Measurements from ENCODE around the gene GAS2L3. TPM values are rescaled to one million over a fixed set of nuclear protein-coding genes. Genes with fewer than 3 reads are reported as not detected.

The GAS2L3 gene
- total and polyA plus RNA-seq, 2 experiments from 2014 or later, result 6.1 to 9.8 TPM

GRCh38 chr12:100671396-100672074 lies 98.1 kb downstream of the GAS2L3 start:
- no peak overlapping the region for H3K27ac ChIP-seq
- H3K9me2 ChIP-seq (ENCODE audit: insufficient read depth), result no peaks in the 10 kb centered on the region
- no peaks in the 10 kb centered on the region; the same call in none of the 2 replicates for H3K27me3 ChIP-seq (replicated peaks; ENCODE audit: insufficient read depth)
- TF ChIP-seq EZH2phosphoT487 (IDR thresholded peaks at IDR 0.05; ENCODE audit: insufficient read depth, low read depth), result no peak
- TF ChIP-seq EZH2 (IDR thresholded peaks at IDR 0.05; ENCODE audit: insufficient read depth, poor library complexity, severe bottlenecking), result no peak
- H3K4me2 ChIP-seq (ENCODE audit: unreplicated experiment), result no peak overlapping the region
- H4K20me1 ChIP-seq (ENCODE audit: insufficient read depth), result no peaks in the 10 kb centered on the region
- H3K9ac ChIP-seq, result no peak overlapping the region
- in situ Hi-C loops (cut with MboI), result loop anchor here (10.0 kb wide), 1 partner anchor 63 kb away; no protein-coding TSS in a partner anchor
- DNase-seq, result no peak
- 63 to 66% methylated on average over 7 of the region's 7 CpGs for WGBS, 2 experiments (ENCODE audit: low coverage in 1 of 2, low lambda C conversion rate in 2 of 2, missing lambda C conversion rate in 2 of 2)
- H2AFZ ChIP-seq, result no peak overlapping the region
- H3K79me2 ChIP-seq (ENCODE audit: insufficient read depth), result no peaks in the 10 kb centered on the region
- no peaks in the 10 kb centered on the region for H3F3A ChIP-seq (ENCODE audit: insufficient read depth)
- H3K36me3 ChIP-seq (ENCODE audit: low read depth), result no peaks in the 10 kb centered on the region
- no peaks in the 10 kb centered on the region for H3K9me3 ChIP-seq (ENCODE audit: low read depth)
- H3K4me1 ChIP-seq (ENCODE audit: insufficient read depth), result 0 out of 2 replicates have a peak, but pooled peaks cover 5% of the 10 kb centered on the region
- H3K4me3 ChIP-seq, result no peak overlapping the region

GRCh38 chr12:100672075-100672592 lies 98.7 kb downstream of the GAS2L3 start:
- H3K4me1 ChIP-seq (ENCODE audit: insufficient read depth), result 0 out of 2 replicates have a peak, but pooled peaks cover 5% of the 10 kb centered on the region
- no peaks in the 10 kb centered on the region; the same call in none of the 2 replicates for H3K27me3 ChIP-seq (replicated peaks; ENCODE audit: insufficient read depth)
- no peak overlapping the region for H3K4me2 ChIP-seq (ENCODE audit: unreplicated experiment)
- no peak for TF ChIP-seq EZH2phosphoT487 (IDR thresholded peaks at IDR 0.05; ENCODE audit: insufficient read depth, low read depth)
- TF ChIP-seq EZH2 (IDR thresholded peaks at IDR 0.05; ENCODE audit: insufficient read depth, poor library complexity, severe bottlenecking), result no peak
- no peak overlapping the region for H2AFZ ChIP-seq
- H3K79me2 ChIP-seq (ENCODE audit: insufficient read depth), result no peaks in the 10 kb centered on the region
- no peaks in the 10 kb centered on the region for H3K9me2 ChIP-seq (ENCODE audit: insufficient read depth)
- WGBS, 2 experiments (ENCODE audit: low coverage in 1 of 2, low lambda C conversion rate in 2 of 2, missing lambda C conversion rate in 2 of 2), result 54 to 71% methylated on average over 2 of the region's 2 CpGs
- in situ Hi-C loops (cut with MboI), result loop anchor here (10.0 kb wide), 1 partner anchor 63 kb away; no protein-coding TSS in a partner anchor
- no peak overlapping the region for H3K4me3 ChIP-seq
- H3K9me3 ChIP-seq (ENCODE audit: low read depth), result no peaks in the 10 kb centered on the region
- no peak overlapping the region for H3K27ac ChIP-seq
- H3K9ac ChIP-seq, result no peak overlapping the region
- H3F3A ChIP-seq (ENCODE audit: insufficient read depth), result no peaks in the 10 kb centered on the region
- no peaks in the 10 kb centered on the region for H4K20me1 ChIP-seq (ENCODE audit: insufficient read depth)
- no peaks in the 10 kb centered on the region for H3K36me3 ChIP-seq (ENCODE audit: low read depth)
- peak; percentile 17 for DNase-seq

- in situ Hi-C loops (cut with MboI), result loop anchor here (10.0 kb wide), 1 partner anchor 61 kb away; no protein-coding TSS in a partner anchor
- no peak overlapping the region for H3K4me3 ChIP-seq
- no peak for DNase-seq
- TF ChIP-seq EZH2 (IDR thresholded peaks at IDR 0.05; ENCODE audit: insufficient read depth, poor library complexity, severe bottlenecking), result no peak
- TF ChIP-seq EZH2phosphoT487 (IDR thresholded peaks at IDR 0.05; ENCODE audit: insufficient read depth, low read depth), result no peak
- H3F3A ChIP-seq (ENCODE audit: insufficient read depth), result no peaks in the 10 kb centered on the region
- H4K20me1 ChIP-seq (ENCODE audit: insufficient read depth), result no peaks in the 10 kb centered on the region
- H2AFZ ChIP-seq, result no peak overlapping the region
- no peaks in the 10 kb centered on the region for H3K36me3 ChIP-seq (ENCODE audit: low read depth)
- H3K79me2 ChIP-seq (ENCODE audit: insufficient read depth), result no peaks in the 10 kb centered on the region
- no peaks in the 10 kb centered on the region for H3K9me3 ChIP-seq (ENCODE audit: low read depth)
- H3K4me2 ChIP-seq (ENCODE audit: unreplicated experiment), result no peak overlapping the region
- no peaks in the 10 kb centered on the region for H3K9me2 ChIP-seq (ENCODE audit: insufficient read depth)
- no peak overlapping the region for H3K27ac ChIP-seq
- 71 to 74% methylated on average over 7 of the region's 7 CpGs for WGBS, 2 experiments (ENCODE audit: low coverage in 1 of 2, low lambda C conversion rate in 2 of 2, missing lambda C conversion rate in 2 of 2)
- no peak overlapping the region for H3K9ac ChIP-seq
- H3K27me3 ChIP-seq (replicated peaks; ENCODE audit: insufficient read depth), result no peaks in the 10 kb centered on the region; the same call in none of the 2 replicates
- 0 out of 2 replicates have a peak, but pooled peaks cover 5% of the 10 kb centered on the region for H3K4me1 ChIP-seq (ENCODE audit: insufficient read depth)
Observed at GRCh38 chr12:100674036-100674888, 100.8 kb downstream of the GAS2L3 start.

Small RNA genes within 50 kb of the gene (small RNA-seq; reads per million reads assigned to genes)
- gene AC010200.2 (ENCODE audit: low read depth, low replicate concordance), result not detected

Other genes starting within 250 kb of the GAS2L3 start
- not detected in 2 replicates for gene SLC17A8, start 216.6 kb upstream of the GAS2L3 start, total RNA-seq (2014; rRNA removed; shearing (Covaris generic))
- not detected in 2 replicates for gene SLC17A8, start 216.6 kb upstream of the GAS2L3 start, polyA plus RNA-seq (2016; fragmentation: Nextera tagmentation; extraction: Ambion mirVana)
- gene NR1H4, start 99.8 kb upstream of the GAS2L3 start, total RNA-seq (2014; rRNA removed; shearing (Covaris generic)), result not detected in 2 replicates
- not detected in 2 replicates for gene NR1H4, start 99.8 kb upstream of the GAS2L3 start, polyA plus RNA-seq (2016; fragmentation: Nextera tagmentation; extraction: Ambion mirVana)
- gene ANO4, start 221.1 kb downstream of the GAS2L3 start, total RNA-seq (2014; rRNA removed; shearing (Covaris generic)), result 4.8 and 6.6 TPM in 2 replicates
- gene ANO4, start 221.1 kb downstream of the GAS2L3 start, polyA plus RNA-seq (2016; fragmentation: Nextera tagmentation; extraction: Ambion mirVana), result 6.3 and 7.6 TPM in 2 replicates